Fibroblast of gingiva (primary cell): ENCODE results near the gene PARD3.
A peak's percentile ranks its signal among the peaks of the same experiment; 100 is the strongest.
"Not testable (repeated sequence)": the region's sequence is repeated elsewhere in the genome, so short reads cannot be mapped to it uniquely, and the experiment has no call there.

Experiments
- DNase-seq: peaks from one replicate; pipeline ENCODE4 v3.0.0-alpha.2; 2011; ENCODE audit warnings: low read depth

PARD3 gene

DNA sequence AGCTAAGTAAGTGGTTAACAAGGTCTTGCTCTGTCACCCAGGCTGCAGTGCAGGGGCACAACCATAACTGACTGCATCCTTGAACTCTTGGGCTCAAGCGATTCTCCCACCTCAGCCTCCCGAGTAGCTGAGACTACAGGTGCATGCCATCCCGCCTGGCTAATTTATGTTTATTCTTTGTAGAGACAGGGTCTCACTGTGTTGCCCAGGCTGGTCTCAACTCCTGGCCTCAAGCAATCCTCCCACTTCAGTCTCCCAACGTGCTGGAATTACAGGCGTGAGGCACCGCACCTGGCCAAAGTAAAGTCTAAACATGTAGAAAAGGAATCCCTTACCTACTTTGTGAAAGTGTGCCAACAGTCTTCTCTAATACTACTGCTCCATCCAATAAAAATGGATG, 17.9 kb downstream of the PARD3 start:
- no peak for DNase-seq

DNA sequence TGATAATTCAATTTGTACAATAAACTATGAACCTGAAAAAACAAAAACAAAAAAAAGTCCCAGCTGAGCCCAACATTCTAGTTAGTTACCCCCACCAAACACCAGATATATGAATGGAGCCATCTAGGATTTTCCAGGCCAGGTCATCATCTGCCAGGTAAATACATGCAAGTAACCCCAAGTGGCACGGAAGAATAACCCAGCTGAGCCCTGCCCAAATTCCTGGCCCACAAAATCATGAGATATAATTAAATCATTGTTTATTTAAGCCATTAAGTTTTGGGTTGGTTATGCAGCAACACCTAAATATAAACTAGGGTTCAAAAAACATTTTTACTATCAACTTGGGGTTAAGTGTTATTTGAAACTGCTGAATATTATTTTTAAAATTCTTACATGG, 19.0 kb downstream of the PARD3 start:
- DNase-seq: no peak

GRCh38 chr10:34795334-34795733, 19.8 kb downstream of the PARD3 start:
- no peak for DNase-seq

- DNase-seq: no peak
These were observed 20.3 kb downstream of the PARD3 start for GRCh38 chr10:34794835-34795234.

DNA sequence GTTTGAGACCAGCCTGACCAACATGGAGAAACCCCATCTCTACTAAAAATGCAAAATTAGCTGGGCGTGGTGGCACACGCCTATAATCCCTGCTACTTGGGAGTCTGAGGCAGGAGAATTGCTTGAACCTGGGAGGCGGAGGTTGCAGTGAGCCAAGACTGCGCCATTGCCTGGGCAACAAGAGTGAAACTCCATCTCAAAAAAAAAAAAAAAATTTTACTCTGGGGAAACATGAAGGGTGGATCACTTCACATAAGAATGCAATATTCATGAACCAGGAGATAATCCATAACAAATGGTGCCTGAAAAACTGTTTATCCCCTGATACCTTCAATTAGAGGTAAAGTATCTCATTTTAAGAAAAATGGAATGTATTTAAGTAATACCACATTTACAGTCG, 21.5 kb downstream of the PARD3 start:
- DNase-seq: not testable (repeated sequence)

GRCh38 chr10:34792881-34793280, 22.2 kb downstream of the PARD3 start:
- DNase-seq: no peak

GRCh38 chr10:34791947-34792346, 23.1 kb downstream of the PARD3 start:
- no peak for DNase-seq

DNA sequence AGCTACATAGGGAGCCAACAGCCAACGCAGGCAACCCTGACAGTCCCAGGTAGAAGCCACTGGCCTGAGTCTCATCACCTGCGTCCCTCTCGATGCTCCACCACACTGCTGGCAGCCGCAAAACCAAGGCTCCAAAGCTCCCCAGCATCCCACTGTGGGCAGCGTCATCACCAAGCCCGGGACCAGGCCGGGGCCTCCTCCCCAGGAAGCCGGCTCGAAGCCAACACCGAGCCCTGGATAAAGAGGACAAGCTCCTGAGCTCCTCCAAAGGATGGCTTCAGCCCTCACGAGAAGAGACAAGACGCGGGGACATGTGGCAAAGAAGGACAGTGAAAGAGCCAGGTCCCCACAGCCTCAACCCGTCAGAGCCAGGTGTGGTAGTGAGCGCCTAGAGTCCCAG, 23.9 kb downstream of the PARD3 start:
- DNase-seq: no peak

- peak; percentile 54 for DNase-seq
These were observed 25.1 kb downstream of the PARD3 start for GRCh38 chr10:34789966-34790506.

DNA sequence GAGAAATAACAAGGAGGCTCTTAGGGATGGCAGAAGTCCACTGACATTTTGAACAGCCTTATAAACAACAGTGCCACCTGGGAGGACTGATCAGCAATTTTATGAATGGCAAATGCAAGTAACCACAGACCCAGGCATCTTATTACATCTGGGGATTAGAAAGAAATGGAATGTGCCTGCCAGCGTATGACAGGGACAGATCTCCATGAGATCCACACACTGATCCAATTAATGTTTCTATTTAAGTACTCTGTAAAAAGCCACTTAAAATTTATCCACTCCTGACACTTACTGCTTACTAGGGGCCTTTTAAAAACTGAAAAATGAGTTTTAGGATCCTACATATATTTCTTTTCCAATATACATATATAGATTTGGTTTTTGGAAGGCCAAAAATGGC, 28.6 kb downstream of the PARD3 start:
- peak; percentile 85 for DNase-seq

DNA sequence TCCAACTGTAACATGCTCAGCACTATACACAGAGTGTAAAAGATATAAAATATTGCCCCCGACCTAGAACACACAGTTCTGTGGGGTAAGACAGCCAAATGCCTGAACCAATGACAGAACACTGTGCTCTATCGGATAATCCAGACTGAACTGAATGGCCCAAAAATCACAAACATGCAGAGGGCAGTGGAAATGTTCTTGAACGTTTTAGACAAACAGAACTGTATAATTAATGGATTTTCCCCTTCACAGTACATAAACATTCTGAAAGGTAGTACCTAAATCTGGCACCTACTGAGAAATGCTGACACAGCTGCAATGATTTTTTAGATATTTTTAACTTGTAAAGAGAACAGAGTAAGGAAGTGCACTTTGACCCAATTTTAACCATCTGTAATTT, 33.4 kb downstream of the PARD3 start:
- no peak for DNase-seq

DNA sequence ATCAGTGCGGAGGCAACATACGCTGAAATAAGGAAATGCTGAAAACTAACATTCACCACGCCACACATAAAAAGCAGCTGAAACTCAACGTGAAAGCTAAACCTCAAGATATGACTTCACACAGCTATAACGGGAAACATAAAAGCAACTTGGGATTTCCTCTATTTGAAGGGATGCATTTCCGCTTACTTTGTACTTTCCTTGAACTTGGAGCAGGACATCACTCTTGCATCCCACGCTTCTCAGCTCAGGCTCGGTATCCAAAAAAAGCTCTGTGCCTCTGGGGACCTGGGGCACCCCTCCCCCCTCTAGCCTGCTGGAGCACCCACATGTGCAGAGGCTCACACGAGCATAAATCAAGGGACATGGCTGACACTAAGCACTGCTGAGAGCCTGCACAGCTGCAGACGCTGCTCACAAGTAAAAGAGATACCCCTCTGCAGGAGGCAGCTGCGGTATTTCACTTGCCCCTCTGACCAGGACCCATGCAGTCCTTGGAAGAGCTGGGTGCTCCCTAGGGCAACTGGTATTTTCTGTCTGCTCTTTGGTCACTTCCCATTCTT, 34.2 kb downstream of the PARD3 start:
- no peak for DNase-seq

DNA sequence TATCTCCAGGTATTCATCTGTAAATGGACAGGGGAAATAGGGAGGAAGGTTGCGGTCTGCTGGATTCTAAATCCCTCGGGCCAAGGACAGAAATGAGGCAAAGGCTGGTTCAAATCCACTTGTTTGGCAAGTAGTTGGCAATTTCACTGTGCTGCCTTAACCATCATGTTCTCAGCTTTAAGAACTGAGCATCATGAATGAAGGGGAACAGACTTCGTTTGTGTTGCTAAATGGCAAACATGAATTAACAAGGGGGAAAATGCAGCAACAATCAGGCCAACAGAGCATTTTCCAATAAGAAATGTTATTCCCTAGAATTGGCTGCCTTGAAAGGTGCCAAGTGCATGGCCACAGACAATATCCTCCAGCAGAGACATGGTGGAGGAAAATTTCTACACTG, 36.9 kb downstream of the PARD3 start:
- DNase-seq: no peak

DNA sequence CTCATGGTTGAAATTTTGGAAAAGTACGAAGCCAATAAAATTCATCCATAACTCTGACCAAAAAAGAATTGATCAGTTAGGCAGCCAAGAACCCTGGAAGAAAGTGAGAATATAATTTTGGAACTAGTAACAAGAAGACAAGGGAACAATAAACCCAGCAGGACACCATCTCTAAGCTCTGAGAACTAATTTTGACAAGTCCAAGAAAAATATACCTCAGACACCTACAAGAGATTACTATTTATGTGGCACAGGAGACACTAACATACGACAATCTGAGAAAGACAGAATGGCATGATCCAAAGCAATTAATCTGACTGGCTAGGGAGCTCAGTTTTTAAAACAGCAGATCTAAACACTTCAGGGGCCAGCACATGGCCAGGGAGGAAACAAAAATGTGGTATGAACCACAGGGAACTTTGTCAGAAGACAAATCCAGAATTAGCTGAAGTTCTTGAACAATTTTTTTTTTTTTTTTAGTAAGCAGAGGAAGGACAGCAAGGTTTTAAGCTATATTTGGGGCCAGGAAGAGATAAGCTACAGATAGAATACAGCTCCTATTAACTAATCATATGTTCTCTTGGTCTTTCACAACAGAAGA, 38.9 kb downstream of the PARD3 start:
- no peak for DNase-seq

DNA sequence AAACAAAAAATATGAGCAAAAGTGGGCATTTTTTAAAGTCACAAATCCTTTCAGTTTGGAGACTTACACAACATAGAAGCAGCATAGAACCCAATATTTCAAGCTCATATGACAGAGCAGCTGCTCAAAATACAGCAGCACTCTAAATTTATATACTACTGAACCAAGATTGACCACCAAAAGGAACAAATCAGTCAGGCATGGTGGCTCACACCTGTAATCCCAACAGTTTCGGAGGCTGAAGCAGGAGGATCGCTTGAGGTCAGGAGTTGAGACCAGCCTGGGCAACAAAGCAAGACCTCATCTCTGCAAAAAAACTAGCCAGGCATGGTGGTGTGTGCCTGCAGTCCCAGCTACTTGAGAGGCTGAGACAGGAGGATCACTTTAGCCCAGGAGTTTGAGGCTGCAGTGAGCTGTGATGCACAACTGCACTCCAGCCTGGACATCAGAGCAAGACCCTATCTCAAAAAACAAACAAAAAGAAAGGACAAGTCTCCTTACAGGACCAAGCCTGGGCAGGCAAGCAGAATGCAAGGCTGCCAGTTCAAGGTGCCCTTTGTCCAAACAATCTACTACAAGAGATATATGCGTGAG, 40.0 kb downstream of the PARD3 start:
- no peak for DNase-seq

GRCh38 chr10:34773636-34774630, 41.2 kb downstream of the PARD3 start:
- no peak for DNase-seq

DNA sequence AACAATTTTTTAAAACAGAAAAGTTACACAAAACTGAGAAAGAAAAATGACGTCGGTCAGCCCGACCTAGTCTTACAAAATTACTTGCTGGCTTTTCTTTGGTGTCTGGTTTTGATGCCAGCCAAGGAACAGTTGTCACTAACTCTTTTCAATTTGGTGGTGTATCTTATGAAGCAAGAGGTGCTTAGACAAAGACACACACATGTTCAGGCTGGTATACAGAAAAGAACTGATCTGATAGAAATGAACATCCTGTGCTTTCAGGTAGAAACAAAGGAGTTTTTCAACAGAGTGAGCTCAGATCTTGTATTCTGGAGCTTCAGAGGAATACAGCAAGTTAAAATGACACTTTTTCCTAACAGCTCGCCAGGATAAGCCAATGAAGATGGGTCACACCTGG, 43.6 kb downstream of the PARD3 start:
- no peak for DNase-seq

GRCh38 chr10:34771106-34771505, 44.0 kb downstream of the PARD3 start:
- DNase-seq: no peak

DNA sequence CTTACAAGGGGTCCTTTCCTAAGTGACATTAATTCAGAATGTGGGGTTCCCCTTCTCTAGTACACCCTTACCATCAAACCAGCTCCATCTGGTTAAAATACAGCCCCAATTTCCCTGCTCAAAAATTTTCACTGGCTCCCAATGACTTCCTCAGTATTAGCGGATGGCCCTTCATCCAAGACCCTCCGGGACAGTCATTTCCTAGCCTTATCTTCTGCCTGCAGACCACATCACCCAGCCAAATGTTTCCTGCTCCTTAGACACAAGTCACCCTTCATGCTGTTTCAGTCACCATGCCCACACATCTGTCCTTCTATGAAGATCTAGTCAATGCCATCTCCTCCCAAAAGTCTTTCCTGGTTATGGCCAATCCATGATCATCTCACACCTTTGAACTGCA, 45.2 kb downstream of the PARD3 start:
- DNase-seq: no peak

GRCh38 chr10:34768972-34769330, 46.1 kb downstream of the PARD3 start:
- DNase-seq: no peak

DNA sequence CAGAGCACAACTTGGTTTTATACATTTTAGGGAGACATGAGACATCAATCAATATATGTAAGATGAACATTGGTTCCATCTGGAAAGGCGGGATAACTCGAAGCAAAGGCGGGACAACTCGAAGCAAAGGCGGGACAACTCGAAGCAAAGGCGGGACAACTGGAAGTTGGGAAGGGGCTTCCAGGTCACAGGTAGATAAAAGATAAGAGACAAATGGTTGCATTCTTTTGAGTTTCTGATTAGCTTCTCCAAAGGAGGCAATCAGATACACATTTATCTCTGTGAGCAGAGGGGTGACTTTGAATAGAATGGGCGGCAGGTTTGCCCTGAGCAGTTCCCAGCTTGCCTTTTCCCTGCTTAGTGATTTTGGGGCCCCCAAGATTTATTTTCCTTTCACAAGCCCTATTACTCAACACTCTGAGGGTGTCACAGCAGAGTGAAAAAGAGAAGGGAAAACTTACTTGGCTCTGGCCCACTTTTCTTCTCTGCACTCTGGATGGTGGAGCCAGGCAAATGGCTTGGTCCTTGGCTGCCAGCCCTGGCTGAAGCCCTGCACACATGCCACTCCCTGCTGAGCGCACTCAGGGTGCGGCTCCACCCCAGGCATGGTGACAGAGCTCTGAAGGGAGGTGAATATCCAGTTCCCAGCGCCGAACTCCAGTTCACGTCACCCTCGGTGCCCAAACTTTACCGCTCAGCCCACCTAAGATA, 46.7 kb downstream of the PARD3 start:
- DNase-seq: peak; percentile 84
